HG03520 (cell line): ENCODE measurements around the gene OXSR1.
"Not testable (repeated sequence)": the region's sequence is repeated elsewhere in the genome, so short reads cannot be mapped to it uniquely, and the experiment has no call there.

Experiments
- ATAC-seq: cut with Tn5 transposase; IDR thresholded peaks from one replicate; pipeline ENCODE4 v1.9.1; 2021; ENCODE audit warnings: mild to moderate bottlenecking, moderate library complexity; ENCODE audit not compliant: unreplicated experiment

Gene OXSR1

DNA sequence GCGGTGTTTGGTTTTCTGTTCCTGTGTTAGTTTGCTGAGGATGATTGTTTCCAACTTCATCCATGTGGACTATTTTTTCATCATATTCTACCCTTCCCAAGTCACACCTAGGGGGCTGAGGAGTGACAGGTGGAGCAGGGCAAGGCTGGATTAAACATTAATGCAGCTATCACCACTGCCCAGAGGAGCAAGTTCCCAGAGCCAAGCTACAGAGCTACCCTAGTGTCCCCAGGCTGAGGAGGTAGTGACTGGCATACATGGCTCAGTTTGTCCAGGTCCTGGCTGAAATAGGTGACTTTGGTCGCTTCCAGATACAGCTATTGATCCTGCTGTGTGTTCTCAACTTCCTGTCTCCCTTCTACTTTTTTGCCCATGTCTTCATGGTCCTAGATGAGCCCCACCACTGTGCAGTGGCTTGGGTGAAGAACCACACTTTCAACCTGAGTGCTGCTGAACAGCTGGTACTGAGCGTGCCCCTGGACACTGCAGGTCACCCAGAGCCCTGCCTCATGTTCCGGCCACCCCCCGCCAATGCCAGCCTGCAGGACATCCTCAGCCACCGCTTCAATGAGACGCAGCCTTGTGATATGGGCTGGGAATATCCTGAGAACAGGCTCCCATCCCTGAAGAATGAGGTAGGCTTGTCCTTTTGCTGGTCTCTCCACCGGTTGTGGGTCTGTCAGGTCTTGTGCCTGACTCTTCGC, 100.4 kb downstream of the OXSR1 start, which contains the start of gene SLC22A13:
TSS of gene SLC22A13 (plus strand) at position 209 of the 704 bp plus-strand sequence. CDS start at position 258, 49 bp downstream.
- ATAC-seq: no peak

DNA sequence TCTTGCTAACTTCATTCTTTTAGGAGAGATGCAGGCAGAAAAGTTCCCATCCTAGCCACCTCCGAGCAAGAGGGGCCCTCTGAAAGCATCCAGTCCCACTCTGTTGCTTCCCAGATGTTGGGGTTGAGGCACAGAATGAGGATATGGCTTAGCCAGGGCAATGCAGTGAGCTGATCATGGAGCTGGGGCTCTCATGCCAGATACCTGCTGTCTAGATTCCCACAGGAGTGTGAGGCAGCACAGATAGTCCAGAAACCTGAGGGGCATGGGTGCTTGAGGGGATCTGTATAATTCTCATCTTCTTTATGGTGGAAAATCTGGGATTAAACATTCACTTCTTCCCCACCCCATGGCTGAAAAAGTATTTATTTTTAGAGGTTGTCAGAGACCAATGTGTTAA, 101.5 kb downstream of the OXSR1 start:
- no peak for ATAC-seq

DNA sequence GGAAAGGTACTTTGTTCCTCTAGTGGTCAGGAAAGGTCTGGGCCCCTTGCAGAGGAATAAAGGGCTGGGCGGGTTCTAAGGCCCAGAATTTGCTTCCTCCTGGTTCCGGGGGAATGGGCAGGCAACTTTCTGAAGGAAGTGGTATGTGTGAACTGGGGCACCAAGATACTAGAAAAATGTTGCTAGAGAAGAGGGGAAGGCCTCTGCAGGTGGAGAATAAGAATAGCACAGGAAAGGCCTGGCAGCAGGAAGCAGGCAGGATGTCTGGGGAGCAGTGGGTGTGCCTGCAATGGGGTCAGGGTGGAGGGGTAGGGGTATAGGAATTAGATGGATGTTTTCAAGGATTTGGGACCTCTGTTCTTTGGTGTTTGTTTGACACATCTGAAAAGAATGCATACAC, 102.3 kb downstream of the OXSR1 start:
- ATAC-seq: no peak

DNA sequence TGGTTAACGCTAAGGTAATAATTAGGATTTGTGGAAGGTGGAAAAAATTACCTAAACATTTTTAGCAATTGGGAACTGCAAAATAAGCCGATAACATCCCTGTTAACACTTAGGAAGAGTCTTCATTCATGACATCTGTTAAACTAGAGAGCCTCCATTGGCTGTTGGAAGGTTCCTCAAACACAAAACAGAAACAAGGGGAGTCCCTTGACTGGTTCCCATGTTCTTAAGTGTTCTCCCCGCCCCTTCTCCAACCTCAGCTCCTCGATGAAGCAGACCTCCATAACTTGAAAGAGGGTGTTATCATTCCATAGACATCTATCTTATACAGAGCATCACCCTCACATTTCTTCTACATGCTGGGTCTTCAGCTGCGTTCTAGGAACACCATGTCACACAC, 102.8 kb downstream of the OXSR1 start:
- no peak for ATAC-seq

DNA sequence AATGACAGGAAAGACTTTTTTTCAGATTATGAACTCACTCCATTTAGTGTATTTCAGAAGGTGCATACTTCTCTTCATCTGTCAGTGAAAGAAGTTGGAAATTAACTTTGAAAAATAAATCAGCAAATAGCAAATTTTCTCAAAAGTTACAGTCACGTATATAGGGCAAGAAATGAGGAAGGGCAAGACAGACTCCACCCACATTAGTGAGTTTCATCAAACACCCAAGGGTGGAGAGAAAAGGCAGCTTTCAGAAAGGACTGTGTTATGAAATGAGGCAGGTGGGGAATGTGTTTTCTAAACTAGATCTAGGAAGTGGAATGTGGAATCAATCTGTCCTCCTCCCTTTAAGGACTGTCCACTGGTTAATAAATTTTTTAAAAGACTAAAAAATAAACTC, 103.2 kb downstream of the OXSR1 start:
- no peak for ATAC-seq

DNA sequence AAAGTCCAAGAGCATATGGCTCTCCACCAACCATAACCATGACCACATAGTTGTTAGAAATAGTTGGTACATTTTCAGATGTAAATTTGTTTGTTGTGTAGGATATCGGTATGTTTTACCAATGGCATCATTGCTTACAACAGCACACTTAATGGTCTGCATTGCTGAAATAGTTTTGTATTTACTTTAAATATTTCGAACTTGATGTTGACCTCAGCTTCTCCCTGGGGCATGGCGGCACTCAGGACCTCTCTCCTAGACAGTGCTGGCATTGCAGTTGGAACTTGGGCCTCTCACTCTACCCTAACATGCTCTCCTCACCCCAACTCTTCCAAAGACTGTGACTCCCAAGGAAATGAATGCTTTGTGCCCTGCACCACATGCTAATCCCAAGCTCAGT, 105.3 kb downstream of the OXSR1 start:
- ATAC-seq: no peak

DNA sequence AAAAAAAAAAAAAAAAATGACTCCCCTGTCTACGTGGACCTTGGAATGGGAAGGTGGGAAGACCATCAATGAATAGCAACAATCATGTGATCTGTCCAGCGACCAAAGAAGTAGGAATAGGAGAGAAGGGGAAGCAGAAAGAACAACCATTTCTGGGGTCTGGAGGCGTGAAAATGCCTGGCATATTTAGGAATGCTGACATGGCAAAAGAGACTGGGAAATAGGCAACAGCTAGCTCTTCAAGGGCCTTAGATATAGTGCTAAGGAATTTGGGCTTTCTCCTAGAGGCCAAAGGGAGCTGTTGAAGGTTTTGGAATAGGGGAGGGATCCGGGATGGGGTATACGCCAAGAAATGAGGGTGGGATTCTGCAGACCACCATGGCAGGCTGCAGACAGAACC, 106.2 kb downstream of the OXSR1 start:
- no peak for ATAC-seq

DNA sequence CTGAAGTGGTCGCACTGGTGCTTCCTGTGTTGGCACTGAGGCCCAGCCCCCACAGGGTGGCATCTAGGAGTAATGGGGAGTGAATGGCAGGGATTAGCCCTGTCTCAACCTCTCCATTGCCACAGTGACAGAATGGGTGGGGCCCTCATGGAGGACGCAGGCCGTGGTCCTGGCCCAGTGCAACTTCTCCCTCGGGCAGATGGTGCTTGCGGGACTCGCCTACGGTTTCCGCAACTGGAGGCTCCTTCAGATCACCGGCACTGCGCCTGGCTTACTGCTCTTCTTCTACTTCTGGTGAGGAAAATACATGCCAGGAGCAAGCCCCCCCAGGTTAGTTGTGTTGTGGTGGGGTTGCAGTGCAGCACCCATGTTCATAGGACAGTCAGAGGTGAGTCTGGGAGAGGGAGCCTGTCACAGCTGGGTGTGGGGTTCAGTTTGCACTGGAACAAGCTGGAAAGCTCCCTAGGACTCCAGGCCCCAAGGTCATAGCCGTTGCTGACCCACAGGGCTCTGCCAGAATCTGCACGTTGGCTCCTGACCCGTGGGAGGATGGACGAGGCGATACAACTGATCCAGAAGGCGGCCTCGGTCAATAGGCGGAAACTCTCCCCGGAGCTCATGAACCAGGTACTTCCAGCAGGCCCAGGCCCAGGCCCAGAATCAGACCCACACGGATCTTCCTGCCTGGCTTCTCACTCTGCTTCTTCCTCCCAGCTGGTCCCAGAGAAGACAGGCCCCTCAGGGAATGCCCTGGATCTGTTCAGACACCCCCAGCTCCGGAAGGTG, 109.7 kb downstream of the OXSR1 start:
- no peak for ATAC-seq

DNA sequence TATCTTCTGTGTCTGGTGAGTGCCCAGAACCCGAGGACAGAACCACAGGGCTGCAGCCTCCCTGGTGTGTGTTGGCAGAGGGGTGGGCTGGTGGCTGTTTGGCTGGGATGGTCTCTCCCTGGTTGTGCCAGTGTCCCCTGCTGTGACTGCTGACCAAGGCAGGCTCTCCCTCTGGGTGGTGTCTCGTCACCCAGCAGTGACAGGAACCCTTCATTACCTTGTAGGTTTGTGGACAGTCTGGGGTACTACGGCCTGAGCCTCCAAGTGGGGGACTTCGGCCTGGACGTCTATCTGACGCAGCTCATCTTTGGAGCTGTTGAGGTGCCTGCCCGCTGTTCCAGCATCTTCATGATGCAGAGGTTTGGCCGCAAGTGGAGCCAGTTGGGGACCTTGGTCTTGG, 110.3 kb downstream of the OXSR1 start:
- no peak for ATAC-seq

DNA sequence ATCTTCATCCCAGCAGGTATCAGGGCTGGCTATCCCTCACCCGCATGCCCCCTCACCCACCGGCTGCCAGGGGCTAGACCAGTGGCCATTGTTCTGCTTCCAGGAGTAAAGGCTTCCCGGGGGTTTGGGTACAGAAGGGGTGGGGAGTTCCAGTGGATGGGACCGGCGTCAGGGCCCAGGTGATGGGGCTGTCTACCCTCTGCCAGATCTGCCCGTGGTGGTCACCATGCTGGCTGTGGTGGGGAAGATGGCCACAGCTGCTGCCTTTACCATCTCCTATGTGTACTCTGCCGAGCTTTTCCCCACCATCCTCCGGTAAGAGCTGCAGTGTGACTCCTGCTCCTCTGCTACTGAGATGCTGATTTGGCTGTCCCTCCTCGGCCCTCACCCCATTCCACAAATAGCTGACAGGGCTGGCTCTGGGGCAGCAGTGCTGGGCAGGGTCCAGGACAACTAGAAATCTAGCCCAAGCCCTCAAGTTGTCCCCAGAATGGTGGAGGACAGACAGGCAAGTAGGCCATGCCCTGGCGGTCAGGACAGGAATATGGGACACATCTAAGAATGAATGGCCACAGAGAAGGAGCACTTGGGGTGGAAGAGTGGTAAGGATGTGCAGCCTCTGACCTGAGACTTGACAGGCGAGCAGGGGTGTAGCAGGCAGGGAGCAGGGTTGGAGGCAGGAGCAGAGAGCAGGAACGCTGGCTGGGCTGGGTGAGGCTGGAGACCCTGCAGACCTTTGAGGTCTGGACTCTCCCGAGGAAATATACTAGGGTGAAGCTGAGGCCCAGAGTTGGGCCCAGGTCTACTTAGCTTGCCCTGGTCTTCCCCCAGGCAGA, 111.0 kb downstream of the OXSR1 start:
- no peak for ATAC-seq

DNA sequence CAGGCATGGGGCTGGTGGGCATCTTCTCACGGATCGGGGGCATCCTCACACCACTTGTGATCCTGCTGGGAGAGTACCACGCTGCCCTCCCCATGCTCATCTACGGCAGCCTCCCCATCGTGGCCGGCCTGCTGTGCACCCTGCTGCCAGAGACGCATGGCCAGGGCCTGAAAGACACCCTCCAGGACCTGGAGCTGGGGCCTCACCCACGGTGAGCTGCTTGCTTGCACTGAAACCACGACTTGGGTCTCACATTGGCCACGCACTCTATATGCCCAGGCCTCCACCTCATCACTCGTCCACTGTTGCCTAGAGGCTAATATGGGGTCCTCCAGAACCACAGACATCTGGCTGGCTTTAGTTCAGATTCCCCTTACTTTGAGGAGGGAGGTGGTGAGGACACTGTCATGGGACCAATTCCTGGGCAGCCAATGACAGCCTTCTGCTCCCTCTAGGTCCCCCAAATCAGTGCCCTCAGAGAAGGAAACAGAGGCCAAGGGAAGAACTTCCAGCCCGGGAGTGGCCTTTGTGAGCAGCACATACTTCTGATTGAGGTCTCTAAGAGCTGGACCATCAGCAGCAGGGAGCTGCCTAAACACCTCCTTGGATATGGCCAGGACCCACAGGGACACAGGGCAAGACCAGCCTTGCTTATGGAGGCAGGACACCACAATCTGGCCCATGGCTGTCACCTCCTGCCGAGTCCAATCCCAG, 111.7 kb downstream of the OXSR1 start:
- ATAC-seq: no peak

DNA sequence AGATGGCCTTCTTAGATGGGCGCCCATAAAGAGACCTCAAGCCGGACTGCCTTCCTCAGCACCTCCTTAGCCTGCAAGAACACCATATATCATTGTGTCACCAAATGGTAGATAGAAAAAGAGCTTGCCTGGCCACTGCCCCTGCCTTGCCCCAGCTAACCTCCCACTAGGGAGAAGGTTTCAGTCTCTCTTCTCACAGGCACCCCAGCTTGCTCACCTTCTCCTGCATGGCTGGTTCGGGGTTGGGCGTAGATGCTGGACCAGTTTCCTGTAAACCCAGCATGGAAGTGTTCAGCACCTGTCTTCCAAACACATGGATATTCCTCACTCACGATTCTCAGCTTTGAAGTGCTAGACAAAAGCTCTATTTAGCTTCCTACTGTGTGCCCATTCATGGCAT, 113.5 kb downstream of the OXSR1 start:
- no peak for ATAC-seq

DNA sequence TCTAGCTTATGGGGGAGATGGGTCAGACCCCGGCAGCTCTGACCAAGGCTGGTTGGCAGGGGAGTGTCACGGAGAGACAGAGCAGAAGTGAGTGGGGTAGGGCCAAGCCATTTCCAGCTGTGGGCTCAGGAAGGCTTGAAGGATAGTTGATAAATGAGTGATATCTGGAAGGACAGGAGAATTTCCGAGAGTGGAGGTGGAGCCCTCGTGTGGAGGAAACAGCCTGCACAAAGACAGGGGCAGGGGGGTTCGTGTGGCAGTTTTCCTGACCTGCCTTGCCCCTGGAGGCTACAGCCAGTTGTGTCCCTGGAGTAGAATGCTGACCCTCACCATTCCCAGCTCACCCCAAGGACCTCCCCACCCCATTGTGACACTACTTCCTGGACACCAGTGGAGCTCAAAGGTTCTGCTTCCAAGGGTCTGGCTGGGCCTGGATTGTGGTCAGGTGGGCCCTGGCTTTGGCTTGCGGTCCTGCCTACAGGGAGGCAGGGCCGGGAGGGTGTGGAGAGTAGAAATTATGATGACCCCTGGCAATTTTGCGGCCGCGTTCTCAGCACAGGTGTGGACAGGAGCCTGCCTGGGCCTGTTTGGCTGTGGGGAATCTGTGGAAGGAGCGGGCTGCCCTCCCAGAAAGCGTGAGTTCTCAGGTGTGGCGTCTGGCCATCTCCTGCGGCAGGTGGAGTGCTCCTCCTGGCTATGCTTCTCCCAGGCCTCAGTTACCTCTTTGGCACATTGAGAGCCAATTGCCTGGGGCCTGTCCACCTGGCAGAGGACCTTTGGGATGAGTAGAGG, 116.8 kb downstream of the OXSR1 start, which contains the start of gene SLC22A14:
TSS of gene SLC22A14 (plus strand) at position 400 of the 792 bp plus-strand sequence. CDS start 23,733 bp downstream, outside the sequence.
- ATAC-seq: no peak

DNA sequence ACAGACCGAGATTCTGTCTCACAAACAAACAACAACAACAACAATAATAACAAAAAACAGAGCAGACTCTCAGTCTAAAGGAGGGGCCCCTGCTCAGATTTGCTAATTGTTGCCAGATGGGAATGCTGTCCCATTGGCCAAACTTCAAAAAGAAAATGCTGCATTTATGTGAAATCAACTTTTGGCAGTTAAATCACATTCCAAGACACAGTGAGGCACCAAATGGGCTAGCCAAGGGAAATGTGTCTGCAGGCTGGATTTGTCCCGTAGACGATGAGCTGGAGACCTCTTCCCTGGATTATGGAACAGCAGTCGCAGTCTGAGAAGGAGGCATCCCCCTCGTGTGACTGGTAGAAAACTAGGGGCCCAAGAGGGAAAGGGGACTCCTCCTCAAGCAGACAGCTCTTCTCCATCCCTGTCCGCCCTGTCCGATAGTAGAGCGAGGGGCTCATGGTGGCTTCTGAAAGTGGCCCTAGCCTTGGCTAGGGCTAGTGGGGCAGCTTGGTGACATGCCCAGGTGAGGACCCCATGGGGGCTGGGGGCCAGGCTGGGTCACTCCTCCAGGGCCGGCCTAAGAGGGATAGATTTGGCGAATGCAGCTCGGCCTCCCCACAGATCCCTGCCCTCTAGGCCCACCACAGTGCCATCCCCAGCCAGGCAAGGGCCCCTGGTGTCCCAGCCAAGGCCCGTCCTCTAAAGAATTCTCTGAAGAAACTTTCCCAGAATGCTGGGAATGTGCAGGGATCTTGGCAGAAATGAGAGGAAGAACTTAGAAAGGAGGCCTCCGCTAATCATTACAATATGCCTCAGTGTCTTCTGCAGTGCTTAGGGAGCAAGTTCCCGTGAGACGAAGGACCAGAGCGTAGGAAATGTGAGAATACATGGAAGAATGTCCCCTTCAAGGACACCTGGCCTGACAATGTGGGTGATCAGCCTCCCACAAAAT, 118.7 kb downstream of the OXSR1 start:
- no peak for ATAC-seq

DNA sequence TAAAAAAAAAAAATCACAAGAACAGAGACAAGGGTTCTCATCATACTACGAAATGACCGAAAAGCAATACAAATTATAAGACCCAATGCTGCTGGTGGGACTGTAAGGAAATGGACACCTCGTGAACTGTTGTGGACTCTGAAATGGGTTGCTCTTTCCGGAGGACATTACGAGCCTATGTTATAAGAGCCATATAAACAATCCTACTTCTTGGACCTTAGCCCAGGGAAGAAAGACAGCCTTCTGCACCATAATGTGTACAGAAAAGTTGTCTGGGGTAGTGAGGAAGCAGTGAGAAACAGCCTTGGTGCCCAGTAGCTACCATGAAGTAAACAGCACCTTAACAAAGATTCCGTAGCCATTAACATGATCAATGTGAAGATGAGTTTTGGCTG, 119.4 kb downstream of the OXSR1 start:
- no peak for ATAC-seq

DNA sequence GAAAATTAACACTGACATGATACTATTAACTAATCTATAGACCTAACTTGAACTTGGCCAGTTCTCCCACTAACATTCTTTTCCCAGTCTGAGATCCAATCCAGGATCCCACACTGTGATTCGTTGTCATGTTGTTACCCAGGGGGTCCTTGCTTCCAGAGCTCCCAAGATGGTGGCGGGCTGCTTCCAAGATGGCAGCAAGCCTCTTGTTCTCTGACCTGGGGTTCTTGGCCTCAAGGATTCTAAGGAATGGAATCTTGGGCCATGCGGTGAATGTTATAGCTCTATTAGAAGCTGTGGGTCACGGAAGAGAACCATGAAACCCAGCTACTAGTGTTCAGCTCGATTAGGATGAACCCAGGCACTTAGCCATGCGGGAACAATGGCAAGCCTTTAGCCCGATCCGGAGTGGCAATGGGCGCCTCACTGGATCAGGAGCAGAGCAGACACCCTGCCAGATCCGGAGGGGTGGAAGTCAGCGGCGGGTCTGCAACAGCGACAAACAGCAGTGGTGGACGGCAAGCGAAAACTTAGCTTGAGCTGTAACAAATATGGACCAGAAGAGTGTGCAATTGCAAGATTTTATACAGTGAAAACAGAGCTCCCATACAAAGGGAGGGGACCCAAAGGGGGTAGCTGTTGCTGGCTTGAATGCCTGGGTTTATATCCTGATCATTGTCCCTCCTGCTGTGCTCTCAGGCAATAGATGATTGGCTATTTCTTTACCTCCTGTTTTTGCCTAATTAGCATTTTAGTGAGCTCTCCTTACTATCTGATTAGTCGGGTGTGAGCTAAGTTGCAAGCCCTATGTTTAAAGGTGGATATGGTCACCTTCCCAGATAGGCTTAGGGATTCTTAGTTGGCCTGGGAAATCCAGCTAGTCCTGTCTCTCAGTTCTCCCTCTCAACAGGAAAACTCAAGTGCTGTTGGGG, 124.2 kb downstream of the OXSR1 start:
- ATAC-seq: not testable (repeated sequence)

DNA sequence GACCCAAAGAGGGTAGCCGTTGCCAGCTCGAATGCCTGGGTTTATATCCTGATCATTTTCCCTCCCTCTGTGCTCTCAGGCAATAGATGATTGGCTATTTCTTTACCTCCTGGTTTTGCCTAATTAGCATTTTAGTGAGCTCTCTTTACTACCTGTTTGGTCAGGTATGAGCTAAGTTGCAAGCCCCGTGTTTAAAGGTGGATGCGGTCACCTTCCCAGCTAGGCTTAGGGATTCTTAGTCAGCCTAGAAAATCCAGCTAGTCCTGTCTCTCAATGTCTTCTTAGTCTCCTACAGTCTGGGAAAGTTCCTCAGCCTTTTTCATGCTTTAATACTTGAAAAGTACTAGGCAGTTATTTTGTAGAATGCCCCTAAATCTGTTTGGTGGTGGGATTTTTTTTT, 131.7 kb downstream of the OXSR1 start:
- ATAC-seq: not testable (repeated sequence)

DNA sequence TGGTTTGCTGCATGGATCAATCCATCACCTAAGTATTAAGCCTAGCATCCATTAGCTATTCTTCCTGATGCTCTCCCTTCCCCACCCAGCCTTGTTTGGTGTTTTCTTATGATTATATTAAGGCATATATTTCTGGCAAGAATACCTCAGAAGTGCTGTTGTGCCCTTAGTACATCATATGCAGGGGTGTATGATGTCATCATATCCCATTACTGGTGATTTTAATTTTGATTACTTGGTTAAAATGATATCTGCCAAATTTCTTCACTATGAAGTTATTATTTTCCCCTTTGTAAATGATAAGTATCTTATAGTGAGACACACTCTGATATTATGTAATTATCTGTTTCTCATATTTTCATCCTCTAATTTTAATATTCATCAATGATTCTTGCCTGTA, 132.2 kb downstream of the OXSR1 start:
- no peak for ATAC-seq
